Measurements from ENCODE around the gene ALG12. TPM values are rescaled to one million over a fixed set of nuclear protein-coding genes. Genes with fewer than 3 reads are reported as not detected.

Gene ALG12
- total RNA-seq, 1 donor from 2014 or later, result 15.6 TPM

DNA sequence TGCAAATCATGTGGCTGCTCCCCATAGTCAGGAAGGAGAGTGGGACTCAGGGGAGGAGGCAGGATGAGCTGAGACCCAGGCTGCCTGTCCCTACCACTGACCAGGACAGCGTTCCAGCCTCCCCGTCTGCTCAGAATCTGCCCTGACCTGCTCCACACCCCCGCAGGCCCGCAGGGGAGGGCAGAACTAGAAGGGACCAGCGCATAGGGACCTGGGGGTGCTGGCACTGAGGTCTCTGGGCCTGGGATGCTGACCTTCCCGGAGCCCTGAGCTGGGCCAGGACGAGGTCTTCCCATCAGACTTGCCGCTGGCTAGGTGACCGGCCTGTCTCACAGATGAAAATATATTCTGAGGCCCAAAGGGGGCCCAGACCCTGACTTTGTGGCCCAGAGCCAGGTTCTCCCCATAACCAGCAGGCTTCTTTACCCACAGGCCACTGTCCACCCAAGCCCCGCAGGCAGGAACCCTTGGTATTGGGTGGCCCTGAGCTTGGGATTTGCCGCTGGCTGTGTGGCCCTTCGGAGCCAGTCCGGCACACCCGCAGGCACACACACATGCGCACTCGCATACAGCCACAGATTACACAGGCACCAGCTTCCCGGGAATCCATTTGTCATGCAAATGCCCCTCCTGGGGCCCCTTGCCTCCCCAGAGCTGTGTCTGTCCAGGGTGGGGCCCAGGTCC, 28.5 kb upstream of the ALG12 start:
- intact Hi-C loops (cut with micrococcal nuclease), result no loop called here

DNA sequence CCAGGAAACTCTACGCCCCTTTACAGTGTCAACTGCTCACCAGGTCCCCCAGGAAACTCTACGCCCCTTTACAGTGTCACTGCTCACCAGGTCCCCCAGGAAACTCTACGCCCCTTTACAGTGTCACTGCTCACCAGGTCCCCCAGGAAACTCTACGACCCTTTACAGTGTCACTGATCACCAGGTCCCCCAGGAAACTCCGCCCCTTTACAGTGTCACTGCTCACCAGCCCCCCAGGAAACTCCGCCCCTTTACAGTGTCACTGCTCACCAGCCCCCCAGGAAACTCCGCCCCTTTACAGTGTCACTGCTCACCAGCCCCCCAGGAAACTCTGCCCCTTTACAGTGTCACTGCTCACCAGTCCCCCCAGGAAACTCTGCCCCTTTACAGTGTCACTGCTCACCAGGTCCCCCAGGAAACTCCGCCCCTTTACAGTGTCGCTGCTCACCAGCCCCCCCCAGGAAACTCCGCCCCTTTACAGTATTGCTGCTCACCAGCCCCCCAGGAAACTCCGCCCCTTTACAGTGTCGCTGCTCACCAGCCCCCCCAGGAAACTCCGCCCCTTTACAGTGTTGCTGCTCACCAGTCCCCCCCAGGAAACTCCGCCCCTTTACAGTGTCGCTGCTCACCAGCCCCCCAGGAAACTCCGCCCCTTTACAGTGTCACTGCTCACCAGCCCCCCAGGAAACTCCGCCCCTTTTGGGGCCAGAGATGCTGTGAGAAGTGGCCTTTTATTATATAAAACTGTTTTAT, 27.0 kb upstream of the ALG12 start:
- intact Hi-C loops (cut with micrococcal nuclease), result loop anchor here (1.0 kb wide), 1 partner anchor 9 kb away; no protein-coding TSS in a partner anchor

DNA sequence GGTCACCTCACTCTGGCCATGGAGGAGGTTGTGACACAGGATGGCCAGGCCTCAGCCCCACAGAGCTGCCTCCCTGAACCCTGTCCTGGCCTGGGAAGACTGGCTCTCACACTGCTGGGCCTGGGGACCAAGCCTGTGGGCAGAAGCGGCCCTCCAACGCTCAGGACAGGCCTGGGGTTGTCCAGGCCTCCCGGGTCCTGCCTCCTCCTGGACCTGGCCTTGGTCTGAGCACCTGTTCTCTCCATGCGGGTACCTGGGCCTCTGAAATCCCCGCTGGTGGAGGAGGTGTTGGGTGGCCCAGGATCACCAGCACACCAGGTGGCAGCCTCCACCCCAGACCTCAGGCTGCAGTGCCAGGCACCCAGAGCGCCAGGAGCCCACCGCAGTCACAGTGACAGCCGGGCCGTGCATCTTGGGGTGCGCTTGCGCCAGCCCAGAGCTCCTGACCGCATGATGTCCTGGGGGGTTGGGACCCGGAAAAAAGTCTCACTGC, 26.2 kb upstream of the ALG12 start:
- intact Hi-C loops (cut with micrococcal nuclease), result no loop called here

DNA sequence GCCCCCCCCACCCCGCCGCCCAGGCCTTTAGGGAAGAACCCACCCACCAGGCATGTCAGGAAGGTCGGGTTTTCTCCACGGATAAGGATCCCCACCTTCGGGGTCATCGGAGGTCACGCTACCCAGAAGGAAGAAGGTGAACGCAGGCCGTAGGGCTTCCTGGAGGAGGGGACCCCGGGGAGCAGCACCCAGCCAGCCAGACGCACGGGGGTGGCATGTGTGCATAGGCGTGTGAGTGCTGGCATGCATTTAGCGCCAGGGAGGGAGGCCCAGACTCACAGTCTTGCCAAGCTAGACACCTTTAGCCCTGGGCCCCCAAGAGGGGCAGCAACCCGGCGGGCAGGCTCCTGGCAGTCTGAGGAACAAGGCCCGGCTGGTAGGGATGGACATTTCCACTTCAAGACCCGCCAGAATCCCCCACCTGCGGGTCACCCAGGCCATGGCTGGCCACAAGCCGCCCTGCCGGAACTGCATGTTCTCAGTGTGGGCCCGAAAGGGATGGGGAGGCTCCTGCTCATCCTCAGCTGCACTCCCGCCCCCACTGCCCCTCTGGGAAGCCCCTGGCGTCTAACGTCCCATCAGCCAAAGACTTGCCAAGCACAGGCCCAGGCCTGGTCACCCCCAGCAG, 25.6 kb upstream of the ALG12 start:
- intact Hi-C loops (cut with micrococcal nuclease), result no loop called here

DNA sequence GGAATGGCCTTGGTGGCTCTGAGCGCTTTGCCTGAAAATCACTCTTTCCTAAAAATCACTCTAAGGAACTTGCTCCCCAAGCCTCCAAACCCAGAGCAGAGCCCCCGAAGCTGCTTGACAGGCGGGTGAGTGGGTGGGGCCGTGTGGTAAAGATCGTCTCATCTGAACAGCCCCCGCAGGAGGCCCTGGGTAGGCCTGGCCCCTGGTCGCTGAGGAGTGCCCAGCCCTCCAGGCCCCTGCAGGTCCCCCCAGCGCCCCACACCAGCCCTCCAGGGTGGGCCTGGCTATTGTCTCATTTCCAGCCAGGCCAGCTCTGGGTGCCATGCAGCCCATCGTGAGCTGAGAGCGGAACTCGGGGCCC, 25.1 kb upstream of the ALG12 start:
- intact Hi-C loops (cut with micrococcal nuclease), result no loop called here

DNA sequence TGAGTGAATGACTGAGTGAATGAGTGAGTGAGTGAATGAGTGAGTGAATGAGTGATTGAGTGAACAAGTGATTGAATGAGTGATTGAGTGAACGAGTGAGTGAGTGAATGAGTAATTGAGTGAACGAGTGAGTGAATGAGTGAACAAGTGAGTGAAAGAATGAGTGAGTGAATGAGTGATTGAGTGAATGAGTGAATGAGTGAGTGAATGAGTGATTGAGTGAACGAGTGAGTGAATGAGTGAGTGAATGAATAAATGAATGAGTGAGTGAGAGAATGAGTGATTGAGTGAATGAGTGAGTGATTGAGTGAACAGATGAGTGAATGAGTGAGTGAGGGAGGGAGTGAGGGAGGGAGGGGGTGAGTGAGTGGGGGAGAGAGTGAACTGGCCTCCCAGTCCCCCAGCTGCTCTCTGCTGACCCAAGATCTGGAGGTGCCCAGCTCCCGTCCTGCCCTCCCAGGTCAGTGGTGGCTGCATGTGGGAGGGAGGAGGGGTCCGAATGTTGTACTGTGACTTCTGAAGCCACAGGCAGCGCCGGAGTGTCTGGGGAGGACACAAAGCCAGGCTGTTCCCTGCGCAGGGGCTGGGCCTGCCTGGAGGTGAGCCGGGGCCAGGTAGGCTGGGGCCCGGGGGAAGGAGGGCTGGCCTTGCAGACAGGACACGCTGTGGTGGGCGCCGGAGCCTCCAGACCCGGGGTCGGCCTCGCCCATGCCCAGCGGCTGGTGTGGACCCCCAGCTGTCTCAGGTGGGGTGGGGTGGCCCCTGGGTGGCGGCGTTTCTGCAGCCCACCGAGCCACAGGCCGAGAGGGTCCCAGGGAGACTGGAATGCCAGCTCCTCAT, 24.5 kb upstream of the ALG12 start:
- intact Hi-C loops (cut with micrococcal nuclease), result no loop called here

DNA sequence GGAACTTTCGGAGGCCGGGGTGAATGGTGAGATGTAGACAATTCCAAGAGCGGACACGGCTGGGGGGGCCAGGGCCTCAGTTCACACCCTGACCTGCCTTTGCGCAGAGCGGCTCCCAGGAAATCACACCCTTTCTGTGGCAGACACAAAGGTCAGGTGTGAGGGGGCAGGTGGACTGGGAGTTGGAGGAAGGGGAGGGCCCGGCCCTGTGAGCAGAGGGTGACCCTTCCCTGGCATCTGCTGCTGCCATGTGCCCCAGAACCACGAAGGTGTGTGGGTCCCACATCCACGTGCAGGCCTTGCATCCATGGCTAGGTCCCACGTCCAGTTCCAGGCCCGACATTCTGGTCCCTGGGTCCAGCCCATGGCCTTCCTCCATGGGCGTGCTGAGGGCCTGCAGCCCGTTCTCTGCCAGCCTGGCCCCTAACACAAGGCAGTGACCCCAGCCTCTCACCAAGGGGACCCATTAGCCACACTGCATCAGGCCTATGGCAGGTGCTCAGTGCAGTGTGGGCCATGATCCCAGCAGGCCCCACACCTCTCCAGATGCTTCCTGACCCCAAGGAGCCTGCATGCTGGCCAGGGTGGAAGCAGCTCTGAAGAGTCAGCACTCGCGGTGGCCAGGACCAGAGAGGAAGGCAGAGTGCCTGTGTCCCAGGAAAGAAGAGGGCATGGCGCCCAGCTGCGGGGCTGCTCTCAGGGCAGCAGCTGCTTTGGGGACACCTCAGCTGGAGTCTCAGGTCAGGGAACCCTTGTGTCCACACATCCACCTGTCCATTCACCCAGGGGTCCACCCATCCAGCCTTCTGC, 23.5 kb upstream of the ALG12 start:
- intact Hi-C loops (cut with micrococcal nuclease), result no loop called here

DNA sequence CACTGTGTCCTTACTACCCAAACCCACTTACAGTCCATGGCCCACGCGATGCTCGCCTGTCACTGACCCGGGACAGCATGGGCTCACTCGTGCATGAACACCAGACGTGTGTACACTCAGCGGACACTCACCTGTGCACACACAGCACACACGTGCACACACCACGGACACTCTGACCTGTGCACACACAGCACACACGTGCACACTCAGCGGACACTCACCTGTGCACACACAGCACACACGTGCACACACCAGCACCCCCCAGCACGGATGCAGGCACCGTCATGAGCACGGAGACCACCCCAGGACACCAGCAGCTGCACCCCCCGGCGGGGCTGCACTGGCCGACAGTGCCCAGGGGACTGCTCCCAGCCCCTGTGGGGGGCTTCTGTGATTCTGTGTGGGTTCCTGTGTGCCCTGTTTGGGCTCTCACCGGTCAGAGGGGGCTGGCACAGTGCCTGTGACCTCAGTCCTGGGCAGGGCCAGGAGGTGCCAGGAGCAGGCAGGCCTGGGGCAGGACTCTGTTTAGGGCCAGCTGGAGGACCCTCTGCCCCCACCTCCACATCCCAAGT, 20.4 kb upstream of the ALG12 start:
- intact Hi-C loops (cut with micrococcal nuclease), result no loop called here

DNA sequence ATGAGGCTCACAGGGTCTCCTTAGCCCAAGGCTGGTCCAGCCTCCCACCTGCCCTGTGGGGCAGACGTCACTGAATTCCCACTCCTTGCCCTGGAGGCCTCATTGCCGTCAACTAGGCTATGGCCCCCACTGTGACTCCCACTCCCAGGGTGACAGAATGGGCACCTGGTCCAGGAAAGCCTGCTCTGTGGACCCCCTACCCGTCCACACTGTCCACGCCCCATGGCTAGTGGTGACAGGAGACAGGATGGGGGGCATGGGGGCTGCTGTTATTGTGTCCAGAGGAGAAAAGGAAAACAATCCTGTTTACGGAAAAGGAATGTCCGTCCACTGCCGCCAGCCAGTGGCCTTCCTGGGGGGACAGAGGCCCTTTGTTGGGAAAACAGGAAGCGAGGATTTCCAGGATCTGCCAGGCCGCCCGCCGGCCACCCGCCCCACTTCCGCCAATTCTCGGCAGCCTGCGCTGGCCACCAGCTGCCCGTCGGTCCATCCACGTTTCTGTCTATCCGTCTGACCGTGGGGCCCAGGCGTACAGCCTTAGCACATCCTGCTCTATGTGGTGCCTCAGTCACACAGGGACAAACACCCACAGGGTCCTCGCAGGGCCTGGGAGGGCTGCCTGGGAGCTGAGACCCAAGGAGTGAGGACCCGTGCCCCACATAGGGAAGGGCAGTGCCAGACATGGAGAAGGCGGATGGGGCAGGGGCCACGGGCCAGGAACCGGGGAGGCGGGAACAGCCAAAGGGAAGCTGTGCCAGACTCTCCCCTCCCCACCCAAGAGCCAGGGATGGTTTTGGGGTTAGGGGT, 19.7 kb upstream of the ALG12 start:
- intact Hi-C loops (cut with micrococcal nuclease), result loop anchor here (2.0 kb wide), 1 partner anchor 33 kb away; no protein-coding TSS in a partner anchor

DNA sequence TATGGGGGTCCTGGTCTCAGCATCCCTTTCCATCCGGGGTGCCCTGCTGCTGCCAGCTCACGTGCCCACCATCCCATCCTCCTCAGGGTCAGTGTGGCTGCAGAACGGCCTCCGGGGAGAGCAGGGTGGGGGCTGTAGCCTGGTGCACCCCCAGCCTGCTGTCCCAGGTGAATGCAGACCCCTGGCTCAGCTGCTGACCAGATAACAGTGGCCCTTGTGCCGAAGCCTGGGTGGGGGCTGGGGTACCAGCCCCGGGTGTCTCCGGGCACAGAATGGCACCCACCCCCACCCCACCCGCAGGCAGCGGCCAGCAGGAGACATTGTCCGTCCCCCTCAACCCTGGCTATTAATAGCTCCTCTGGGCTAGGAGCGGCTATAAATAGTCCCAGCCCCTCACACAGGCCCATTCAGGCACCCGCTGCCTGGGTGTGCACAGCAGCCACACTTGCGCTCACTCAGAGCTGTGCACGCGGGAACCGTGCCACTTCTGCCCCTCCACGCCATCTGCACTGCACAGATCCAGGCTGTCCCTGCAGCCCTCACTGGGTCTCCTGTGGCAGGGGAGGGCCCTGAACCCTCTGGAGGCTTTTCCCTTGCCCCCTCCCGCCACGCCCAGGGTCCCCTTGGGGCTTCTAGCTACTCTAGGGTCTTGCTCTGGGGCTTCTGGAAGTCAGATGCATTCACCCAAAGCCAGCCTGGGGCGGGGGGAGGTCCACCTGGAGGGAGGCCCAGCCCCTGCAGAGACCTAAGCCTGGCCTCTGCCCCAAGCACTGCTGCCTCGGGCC, 18.9 kb upstream of the ALG12 start:
- intact Hi-C loops (cut with micrococcal nuclease), result loop anchor here (1.0 to 2.0 kb wide), 4 partner anchors 8 to 34 kb away; partner anchors contain the start of genes ALG12, CRELD2 and PIM3

DNA sequence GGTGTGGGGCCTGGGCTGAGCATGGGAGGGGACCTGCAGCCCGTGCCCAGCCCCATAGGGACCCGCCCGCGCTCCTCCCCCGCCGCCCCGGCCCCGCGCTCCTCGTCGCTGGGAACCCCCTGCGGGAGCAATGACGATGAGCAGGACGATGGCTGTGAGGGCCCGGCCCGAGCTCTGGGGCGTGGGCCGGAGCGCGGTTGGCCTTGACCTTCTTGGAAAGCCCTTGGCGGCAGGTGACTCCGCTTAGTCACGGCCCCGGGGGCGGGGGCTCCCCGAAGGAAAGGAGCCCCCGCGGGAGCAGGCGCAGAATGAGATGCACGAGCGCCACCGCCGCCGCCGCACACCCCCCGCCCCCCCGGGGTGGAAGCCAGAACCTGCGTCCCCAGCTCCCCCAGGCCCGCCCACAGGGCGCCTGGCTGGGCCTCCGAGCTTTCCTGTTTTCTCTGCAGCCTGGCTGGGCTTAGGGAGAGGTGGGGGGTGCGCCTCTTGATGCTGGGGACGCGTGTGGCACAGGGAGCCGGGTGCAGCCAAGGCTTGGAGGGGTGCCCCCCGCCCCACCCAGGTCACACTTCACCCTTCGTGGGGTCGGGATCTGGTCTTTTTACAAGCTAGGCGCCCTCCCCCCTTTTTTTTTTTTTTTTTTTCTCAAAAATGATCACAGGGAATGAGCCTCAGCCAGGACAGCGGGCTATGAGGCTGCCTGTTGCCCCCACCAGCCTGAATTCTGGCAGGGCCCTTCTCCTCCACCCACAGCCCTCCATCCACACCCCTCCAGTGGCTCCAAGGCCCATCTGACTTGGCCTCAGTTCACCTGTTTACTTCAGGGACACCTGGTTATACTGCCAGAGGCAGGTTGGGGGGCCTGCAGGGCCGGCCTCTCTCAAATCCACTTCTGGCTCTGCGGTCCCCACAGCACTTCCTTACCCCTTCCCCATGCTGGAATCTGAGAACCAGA, 18.1 kb upstream of the ALG12 start:
- intact Hi-C loops (cut with micrococcal nuclease), result loop anchor here (1.0 to 2.0 kb wide), 4 partner anchors 9 to 35 kb away; partner anchors contain the start of genes ALG12, CRELD2 and PIM3

DNA sequence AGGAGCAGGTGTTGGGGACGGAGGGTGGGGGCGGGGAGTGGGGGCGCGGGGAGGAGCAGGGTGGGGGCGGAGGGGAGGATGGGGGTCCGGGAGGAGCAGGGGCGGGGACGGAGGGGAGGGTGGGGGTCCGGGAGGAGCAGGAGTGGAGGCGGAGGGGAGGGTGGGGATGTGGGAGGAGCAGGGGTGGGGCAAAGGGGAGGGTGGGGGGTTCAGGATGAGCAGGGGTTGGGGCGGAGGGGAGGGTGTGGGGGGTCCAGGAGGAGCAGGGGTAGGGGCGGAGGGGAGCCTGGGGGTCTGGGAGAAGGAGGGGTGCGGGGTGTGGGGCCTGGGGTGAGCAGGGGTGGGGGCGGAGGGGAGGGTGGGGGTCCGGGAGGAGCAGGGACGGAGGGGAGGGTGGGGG, 17.3 kb upstream of the ALG12 start:
- intact Hi-C loops (cut with micrococcal nuclease), result no loop called here

DNA sequence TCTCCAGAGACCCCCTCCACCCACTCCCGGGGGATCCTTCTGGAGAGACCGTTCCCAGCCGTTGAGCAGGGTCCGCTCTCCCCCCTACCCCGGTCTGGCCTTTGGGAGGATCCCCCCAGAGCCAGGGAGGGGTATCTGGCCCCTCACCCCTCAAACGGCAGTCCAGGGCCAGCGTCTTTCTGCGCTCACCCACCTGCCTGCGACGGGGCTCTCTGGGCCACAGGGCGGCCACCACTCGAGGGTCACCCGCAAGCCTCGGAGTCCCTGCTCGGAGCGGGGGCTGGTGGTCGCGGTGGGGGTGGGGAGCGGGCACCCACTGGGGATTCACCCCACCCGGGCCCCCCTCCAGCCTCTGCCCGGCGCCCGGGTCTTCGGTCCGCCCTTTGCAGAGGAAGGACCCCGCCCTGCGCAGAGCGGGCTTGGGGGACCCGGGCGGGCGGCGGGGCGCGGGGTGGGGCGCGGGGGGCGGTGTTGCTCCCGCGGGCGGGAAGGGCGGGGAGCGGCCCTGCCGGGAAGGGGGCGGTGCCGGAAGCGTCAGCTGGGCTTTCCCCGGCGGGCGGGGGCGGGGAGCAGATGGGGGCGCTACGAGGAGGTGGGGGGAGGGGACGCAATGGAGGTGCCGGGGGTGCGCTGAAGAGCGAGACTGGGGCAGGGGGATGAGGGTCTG, 16.8 kb upstream of the ALG12 start:
- intact Hi-C loops (cut with micrococcal nuclease), result no loop called here

DNA sequence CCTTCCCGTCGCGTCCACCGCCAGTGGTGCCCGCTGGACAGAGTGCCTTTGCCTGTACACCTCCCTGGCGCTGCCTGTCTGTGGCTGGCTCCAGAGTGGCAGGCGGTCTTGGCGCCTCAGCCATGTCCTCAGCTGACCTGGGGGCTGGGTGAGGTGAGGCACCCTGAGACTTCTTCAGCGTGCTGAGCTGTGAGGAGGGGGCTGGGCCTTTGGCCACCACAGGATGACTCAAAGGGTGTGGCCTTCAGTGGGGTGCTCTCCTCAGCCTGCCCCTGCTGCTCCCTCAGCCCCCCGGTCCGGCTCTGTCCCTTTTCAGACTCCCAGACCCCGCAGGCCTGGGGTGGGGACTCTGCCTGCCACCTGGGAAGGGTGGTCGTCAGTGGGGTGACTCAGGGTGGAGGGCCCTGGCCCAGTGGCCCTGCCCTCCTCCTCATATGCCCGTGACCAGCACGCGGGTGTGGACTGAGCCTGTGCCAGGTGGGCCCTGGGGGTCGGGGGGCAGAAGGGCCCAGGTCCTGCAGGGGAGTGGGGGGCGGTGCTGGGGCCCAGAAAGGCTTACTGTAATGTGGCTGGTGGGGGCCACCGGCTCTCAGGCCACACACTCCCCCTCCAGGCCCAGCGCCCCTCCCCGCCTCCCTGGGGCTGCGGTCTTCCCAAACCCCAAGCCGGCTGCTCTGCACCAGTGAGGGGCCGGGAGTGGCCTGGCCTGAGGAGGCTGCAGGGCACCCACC, 16.1 kb upstream of the ALG12 start:
- intact Hi-C loops (cut with micrococcal nuclease), result no loop called here

DNA sequence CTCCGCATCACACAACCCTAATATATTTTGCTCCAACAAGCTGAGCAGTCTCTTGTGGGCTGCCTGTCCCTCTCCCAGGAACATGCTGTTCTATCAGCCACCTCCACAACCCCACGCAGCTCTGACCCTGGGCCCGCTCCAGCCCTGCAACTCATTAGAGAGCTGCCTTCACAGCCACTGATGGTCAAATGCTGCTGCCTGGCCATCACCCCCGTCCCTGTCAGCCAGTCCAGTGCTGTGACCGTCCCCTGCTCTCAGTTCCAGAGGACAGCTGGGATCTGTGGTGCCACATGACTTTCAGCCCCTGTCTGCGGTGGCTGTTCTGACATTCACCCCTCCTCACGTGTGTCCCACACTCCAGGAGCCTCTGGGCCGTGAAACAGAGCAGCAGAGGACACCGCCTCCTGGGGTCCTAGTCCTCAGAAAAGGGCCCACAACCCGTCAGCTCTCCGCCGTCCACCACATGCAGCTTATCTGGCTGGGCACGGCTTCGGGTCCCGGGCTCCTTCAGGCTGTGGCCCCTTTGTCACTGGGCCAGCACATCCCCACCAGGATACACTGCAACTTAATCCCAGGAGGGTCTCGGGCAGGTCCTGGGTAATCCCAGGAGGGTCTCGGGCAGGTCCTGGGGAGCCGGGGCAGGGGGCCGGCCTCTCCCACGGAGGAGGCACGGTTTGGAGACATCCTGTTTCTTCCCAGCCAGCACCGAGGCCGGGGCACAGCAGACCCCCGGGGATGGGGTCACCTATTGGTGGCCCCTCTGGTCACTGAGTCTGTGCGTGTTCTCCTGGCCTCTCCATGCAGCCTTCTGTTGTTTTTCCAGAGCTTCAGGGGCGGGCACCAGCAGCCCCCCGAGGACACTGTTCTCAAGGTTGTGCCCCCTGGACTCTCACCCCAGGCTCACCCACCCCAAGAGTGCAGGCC, 15.3 kb upstream of the ALG12 start:
- intact Hi-C loops (cut with micrococcal nuclease), result no loop called here

Data from T-helper 2 cell treated with Interferon-gamma antibody and Interleukin-4, amounts not matched to agents 100 ng/mL and 5 ng/mL, for 36 hours (primary cell).